Measurements from ENCODE around the gene TIMM13. TPM values are rescaled to one million over a fixed set of nuclear protein-coding genes. Genes with fewer than 3 reads are reported as not detected.

TIMM13 gene
- 70.1 and 73.9 TPM in 2 replicates for total RNA-seq

- no peak for TF ChIP-seq CTCF (IDR thresholded peaks at IDR 0.05; ENCODE audit: insufficient read depth, low read length, poor library complexity, severe bottlenecking)
These were observed at the start of gene TIMM13 for GRCh38 chr19:2427429-2428320. Gene TIMM13 (minus strand): TSS chr19:2427586. CDS start chr19:2427533, 53 bp downstream.

GRCh38 chr19:2476451-2477140 lies 49.2 kb upstream of the TIMM13 start:
- no peak for TF ChIP-seq CTCF (IDR thresholded peaks at IDR 0.05; ENCODE audit: insufficient read depth, low read length, poor library complexity, severe bottlenecking)
- H3K4me3 ChIP-seq (ENCODE audit: low read depth, low read length), result peak overlapping the region; percentile 94
- no peak for DNase-seq (ENCODE audit: low read depth)
- no peaks in the 10 kb centered on the region for H3K36me3 ChIP-seq (ENCODE audit: control insufficient read depth, insufficient read depth, low read length)
- no peaks in the 10 kb centered on the region for H3K27me3 ChIP-seq (ENCODE audit: control insufficient read depth, insufficient read depth, low read length)

More at GRCh38 chr19:2427429-2428320, at the start of gene TIMM13:
- DNase-seq (ENCODE audit: low read depth), result peak; percentile 78
- Histone ChIP-seq H3K27me3 (ENCODE audit: control insufficient read depth, insufficient read depth, low read length) (no peaks in the 10 kb centered on the region), H3K4me3 (ENCODE audit: low read depth, low read length) (peak within 1 kb of the TSS; percentile 66), H3K36me3 (ENCODE audit: control insufficient read depth, insufficient read depth, low read length) (peaks cover 4% of the 10 kb centered on the region)

GRCh38 chr19:2475702-2476450 lies 48.5 kb upstream of the TIMM13 start, which contains the start of gene GADD45B:
Gene GADD45B (plus strand): TSS chr19:2476127. CDS start chr19:2476359, 232 bp downstream.
- H3K27me3 ChIP-seq (ENCODE audit: control insufficient read depth, insufficient read depth, low read length), result no peaks in the 10 kb centered on the region
- peak within 1 kb of the TSS; percentile 94 for H3K4me3 ChIP-seq (ENCODE audit: low read depth, low read length)
- no peak for DNase-seq (ENCODE audit: low read depth)
- H3K36me3 ChIP-seq (ENCODE audit: control insufficient read depth, insufficient read depth, low read length), result no peaks in the 10 kb centered on the region
- TF ChIP-seq CTCF (IDR thresholded peaks at IDR 0.05; ENCODE audit: insufficient read depth, low read length, poor library complexity, severe bottlenecking), result no peak

GRCh38 chr19:2475018-2475701 lies 47.8 kb upstream of the TIMM13 start:
- no peak for DNase-seq (ENCODE audit: low read depth)

More at GRCh38 chr19:2475018-2475701, 47.8 kb upstream of the TIMM13 start:
- peak overlapping the region; percentile 23 for H3K4me3 ChIP-seq (ENCODE audit: low read depth, low read length)
- TF ChIP-seq CTCF (IDR thresholded peaks at IDR 0.05; ENCODE audit: insufficient read depth, low read length, poor library complexity, severe bottlenecking), result no peak
- H3K27me3 ChIP-seq (ENCODE audit: control insufficient read depth, insufficient read depth, low read length), result no peaks in the 10 kb centered on the region
- H3K36me3 ChIP-seq (ENCODE audit: control insufficient read depth, insufficient read depth, low read length), result no peaks in the 10 kb centered on the region

Measured in kidney epithelial cell (primary cell).